Parathyroid adenoma (tissue), 2 donors: Measurements from ENCODE around the gene AUTS2.
A peak's percentile ranks its signal among the peaks of the same experiment; 100 is the strongest.

Experiments
- H2AFZ ChIP-seq: fragments of 300-600 bp; sonication (generic); one replicate; pipeline ENCODE4 v1.7.0; 2017; ENCODE audit warnings: antibody characterized with exemption, mild to moderate bottlenecking
- H3K27ac ChIP-seq: fragments of 300-600 bp; sonication (generic); one replicate; pipeline ENCODE4 v1.7.0; 2017
- H3K27me3 ChIP-seq: fragments of 300-600 bp; sonication (generic); one replicate; pipeline ENCODE4 v1.7.0; 2017; ENCODE audit warnings: low read length; ENCODE audit not compliant: control insufficient read depth, insufficient read depth
- H3K36me3 ChIP-seq: fragments of 300-600 bp; sonication (generic); one replicate; pipeline ENCODE4 v1.7.0; 2017; ENCODE audit warnings: low read length; ENCODE audit not compliant: control insufficient read depth, insufficient read depth
- H3K4me1 ChIP-seq: fragments of 300-600 bp; sonication (generic); one replicate; pipeline ENCODE4 v1.7.0; 2017; ENCODE audit warnings: control low read depth
- H3K4me2 ChIP-seq: fragments of 300-600 bp; sonication (generic); one replicate; pipeline ENCODE4 v1.7.0; 2017; ENCODE audit warnings: low read length
- H3K4me3 ChIP-seq: fragments of 300-600 bp; sonication (generic); one replicate; pipeline ENCODE4 v1.7.0; 2017; ENCODE audit warnings: low read depth, low read length
- H3K79me2 ChIP-seq: fragments of 300-600 bp; sonication (generic); one replicate; pipeline ENCODE4 v1.7.0; 2017; ENCODE audit warnings: control low read depth
- H3K9ac ChIP-seq: fragments of 300-600 bp; sonication (generic); one replicate; pipeline ENCODE4 v1.7.0; 2017; ENCODE audit warnings: mild to moderate bottlenecking
- H3K9me3 ChIP-seq: fragments of 300-600 bp; sonication (generic); one replicate; pipeline ENCODE4 v1.7.0; 2017; ENCODE audit warnings: low read length; ENCODE audit not compliant: control insufficient read depth
- CTCF ChIP-seq: fragments of 300-600 bp; sonication (generic); IDR thresholded peaks from one replicate; pipeline ENCODE4 v1.7.0; 2017; ENCODE audit warnings: antibody characterized with exemption, mild to moderate bottlenecking
- donor health status: primary hyperparathyroidism.

AUTS2 gene

GRCh38 chr7:70698219-70698832, 1100.1 kb downstream of the AUTS2 start:
- Histone ChIP-seq H3K4me1 (peaks cover 3% of the 10 kb centered on the region), H3K79me2 (no peaks in the 10 kb centered on the region), H3K36me3 (no peaks in the 10 kb centered on the region), H3K4me3 (no peak overlapping the region), H3K27me3 (no peaks in the 10 kb centered on the region), H3K9ac (no peak overlapping the region), H3K4me2 (no peak overlapping the region), H2AFZ (no peak overlapping the region), H3K27ac (no peak overlapping the region), H3K9me3 (no peaks in the 10 kb centered on the region)
- peak; percentile 85 for TF ChIP-seq CTCF

- H3K4me2 ChIP-seq = no peak overlapping the region
- no peaks in the 10 kb centered on the region for H3K4me1 ChIP-seq
- no peak for TF ChIP-seq CTCF
- no peak overlapping the region for H3K27ac ChIP-seq
- no peak overlapping the region for H3K9ac ChIP-seq
- no peaks in the 10 kb centered on the region for H3K36me3 ChIP-seq
- H2AFZ ChIP-seq = no peak overlapping the region
- H3K27me3 ChIP-seq = no peaks in the 10 kb centered on the region
- H3K79me2 ChIP-seq = no peaks in the 10 kb centered on the region
- H3K4me3 ChIP-seq = no peak overlapping the region
- H3K9me3 ChIP-seq = no peaks in the 10 kb centered on the region
Measured at GRCh38 chr7:70699271-70699670, 1101.0 kb downstream of the AUTS2 start.

DNA sequence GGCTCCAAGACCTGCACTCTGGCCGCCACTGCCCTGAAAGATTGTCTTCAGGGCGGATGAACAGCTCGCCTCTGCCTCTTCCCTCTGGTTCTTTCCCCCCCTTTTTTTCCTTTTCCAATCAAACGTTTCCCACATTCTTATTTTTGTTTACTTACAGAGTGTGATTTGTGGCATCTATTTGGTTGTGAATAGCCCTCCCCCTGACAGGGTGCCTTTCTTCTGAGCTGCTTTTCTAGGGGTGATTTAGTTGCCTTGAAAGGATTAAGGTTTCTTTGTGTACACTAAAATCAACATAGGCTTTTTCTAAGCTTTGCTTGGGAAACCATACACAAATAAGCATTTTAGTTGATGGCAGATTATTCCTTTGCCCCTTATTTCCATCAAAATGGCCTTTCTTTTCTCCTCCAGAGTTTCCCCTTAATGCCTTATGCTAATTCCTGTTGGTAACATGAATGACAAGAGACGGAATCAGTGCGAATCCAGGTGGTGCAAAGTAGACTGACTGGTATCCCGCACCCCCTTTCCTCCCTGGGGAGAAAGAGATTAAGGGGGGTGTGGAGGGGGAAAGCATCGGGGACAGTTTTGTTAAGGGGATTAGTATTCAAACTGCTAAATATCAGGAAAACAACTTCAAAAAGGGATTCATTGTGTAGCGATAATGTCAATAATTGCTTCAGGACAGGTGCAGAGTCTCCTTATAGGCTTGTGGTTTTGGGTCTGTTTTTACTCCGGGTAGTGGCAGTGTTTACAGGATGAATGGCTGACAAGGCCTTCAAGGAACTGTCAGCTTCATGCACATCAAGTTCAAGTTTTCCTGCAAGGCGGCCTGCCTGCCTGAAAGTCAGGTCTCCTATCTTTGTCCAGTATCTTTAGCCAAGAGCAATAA, 1102.0 kb downstream of the AUTS2 start:
- Histone ChIP-seq H3K4me1 (no peaks in the 10 kb centered on the region), H3K27me3 (no peaks in the 10 kb centered on the region), H3K27ac (no peak overlapping the region), H3K36me3 (no peaks in the 10 kb centered on the region), H3K9me3 (no peaks in the 10 kb centered on the region), H3K79me2 (no peaks in the 10 kb centered on the region), H3K9ac (no peak overlapping the region), H3K4me2 (no peak overlapping the region), H2AFZ (no peak overlapping the region), H3K4me3 (no peak overlapping the region)
- TF ChIP-seq CTCF = no peak

GRCh38 chr7:70700941-70701425, 1102.7 kb downstream of the AUTS2 start:
- Histone ChIP-seq H3K4me2 (no peak overlapping the region), H3K36me3 (no peaks in the 10 kb centered on the region), H3K27ac (no peak overlapping the region), H3K27me3 (no peaks in the 10 kb centered on the region), H3K4me3 (no peak overlapping the region), H3K79me2 (no peaks in the 10 kb centered on the region), H3K4me1 (no peaks in the 10 kb centered on the region), H3K9me3 (no peaks in the 10 kb centered on the region), H3K9ac (no peak overlapping the region), H2AFZ (no peak overlapping the region)
- no peak for TF ChIP-seq CTCF
